Parathyroid adenoma (tissue), 2 donors: ENCODE results near the gene FKBP14.

Experiments
- H2AFZ ChIP-seq: fragments of 300-600 bp; sonication (generic); one replicate; pipeline ENCODE4 v1.7.0; 2017; ENCODE audit warnings: antibody characterized with exemption, mild to moderate bottlenecking
- H3K27ac ChIP-seq: fragments of 300-600 bp; sonication (generic); one replicate; pipeline ENCODE4 v1.7.0; 2017
- H3K27me3 ChIP-seq: fragments of 300-600 bp; sonication (generic); one replicate; pipeline ENCODE4 v1.7.0; 2017; ENCODE audit warnings: low read length; ENCODE audit not compliant: control insufficient read depth, insufficient read depth
- H3K36me3 ChIP-seq: fragments of 300-600 bp; sonication (generic); one replicate; pipeline ENCODE4 v1.7.0; 2017; ENCODE audit warnings: low read length; ENCODE audit not compliant: control insufficient read depth, insufficient read depth
- H3K4me1 ChIP-seq: fragments of 300-600 bp; sonication (generic); one replicate; pipeline ENCODE4 v1.7.0; 2017; ENCODE audit warnings: control low read depth
- H3K4me2 ChIP-seq: fragments of 300-600 bp; sonication (generic); one replicate; pipeline ENCODE4 v1.7.0; 2017; ENCODE audit warnings: low read length
- H3K4me3 ChIP-seq: fragments of 300-600 bp; sonication (generic); one replicate; pipeline ENCODE4 v1.7.0; 2017; ENCODE audit warnings: low read depth, low read length
- H3K79me2 ChIP-seq: fragments of 300-600 bp; sonication (generic); one replicate; pipeline ENCODE4 v1.7.0; 2017; ENCODE audit warnings: control low read depth
- H3K9ac ChIP-seq: fragments of 300-600 bp; sonication (generic); one replicate; pipeline ENCODE4 v1.7.0; 2017; ENCODE audit warnings: mild to moderate bottlenecking
- H3K9me3 ChIP-seq: fragments of 300-600 bp; sonication (generic); one replicate; pipeline ENCODE4 v1.7.0; 2017; ENCODE audit warnings: low read length; ENCODE audit not compliant: control insufficient read depth
- CTCF ChIP-seq: fragments of 300-600 bp; sonication (generic); IDR thresholded peaks from one replicate; pipeline ENCODE4 v1.7.0; 2017; ENCODE audit warnings: antibody characterized with exemption, mild to moderate bottlenecking
- donor health status: primary hyperparathyroidism.

The FKBP14 gene

GRCh38 chr7:30047124-30047523 is 20.6 kb upstream of the FKBP14 start:
- H3K4me1 ChIP-seq, result no peaks in the 10 kb centered on the region
- TF ChIP-seq CTCF, result no peak

GRCh38 chr7:30046127-30046770 is 19.7 kb upstream of the FKBP14 start:
- Histone ChIP-seq H3K4me1 (no peaks in the 10 kb centered on the region), H3K4me3 (no peak overlapping the region), H3K4me2 (no peak overlapping the region), H3K9ac (no peak overlapping the region), H3K36me3 (no peaks in the 10 kb centered on the region), H3K27me3 (no peaks in the 10 kb centered on the region), H3K79me2 (no peaks in the 10 kb centered on the region), H2AFZ (no peak overlapping the region), H3K27ac (no peak overlapping the region), H3K9me3 (no peaks in the 10 kb centered on the region)
- TF ChIP-seq CTCF, result no peak

More at GRCh38 chr7:30047124-30047523, 20.6 kb upstream of the FKBP14 start:
- Histone ChIP-seq H3K4me3 (no peak overlapping the region), H3K27ac (no peak overlapping the region), H3K79me2 (no peaks in the 10 kb centered on the region), H2AFZ (no peak overlapping the region), H3K4me2 (no peak overlapping the region), H3K27me3 (no peaks in the 10 kb centered on the region), H3K36me3 (no peaks in the 10 kb centered on the region), H3K9ac (no peak overlapping the region), H3K9me3 (no peaks in the 10 kb centered on the region)

- Histone ChIP-seq H3K4me3 (no peak overlapping the region), H3K4me1 (no peaks in the 10 kb centered on the region), H3K9ac (no peak overlapping the region), H3K27me3 (no peaks in the 10 kb centered on the region), H3K4me2 (no peak overlapping the region), H3K79me2 (peaks cover 6% of the 10 kb centered on the region), H3K9me3 (no peaks in the 10 kb centered on the region), H3K36me3 (no peaks in the 10 kb centered on the region), H2AFZ (no peak overlapping the region), H3K27ac (no peak overlapping the region)
- TF ChIP-seq CTCF, result no peak
Measured at GRCh38 chr7:30041526-30042269, 15.2 kb upstream of the FKBP14 start.

GRCh38 chr7:30040938-30041337 is 14.4 kb upstream of the FKBP14 start:
- no peak overlapping the region for H3K4me2 ChIP-seq
- H2AFZ ChIP-seq, result no peak overlapping the region
- no peaks in the 10 kb centered on the region for H3K27me3 ChIP-seq
- H3K4me1 ChIP-seq, result no peaks in the 10 kb centered on the region
- H3K9ac ChIP-seq, result no peak overlapping the region
- no peak for TF ChIP-seq CTCF
- no peaks in the 10 kb centered on the region for H3K9me3 ChIP-seq
- no peaks in the 10 kb centered on the region for H3K36me3 ChIP-seq
- H3K27ac ChIP-seq, result no peak overlapping the region
- no peak overlapping the region for H3K4me3 ChIP-seq
- H3K79me2 ChIP-seq, result peaks cover 8% of the 10 kb centered on the region
